Ectodermal cell (in vitro differentiated cells): ENCODE results near the gene PGPEP1.
"Not testable (repeated sequence)": the region's sequence is repeated elsewhere in the genome, so short reads cannot be mapped to it uniquely, and the experiment has no call there.

Source experiments
- H3K27ac ChIP-seq: 2 replicates; pipeline ENCODE4 v1.7.0; 2013; ENCODE audit warnings: mild to moderate bottlenecking, low read depth, low read length; ENCODE audit not compliant: insufficient read depth, poor library complexity, severe bottlenecking
- H3K27me3 ChIP-seq: 2 replicates; pipeline ENCODE4 v1.7.0; 2013; ENCODE audit warnings: mild to moderate bottlenecking, low read length; ENCODE audit not compliant: insufficient read depth, control insufficient read depth, poor library complexity, severe bottlenecking
- H3K36me3 ChIP-seq: one replicate; pipeline ENCODE4 v1.7.0; 2013; ENCODE audit warnings: low read length; ENCODE audit not compliant: control insufficient read depth, insufficient read depth
- H3K4me1 ChIP-seq: one replicate; pipeline ENCODE4 v1.7.0; 2013; ENCODE audit warnings: low read length; ENCODE audit not compliant: control insufficient read depth, insufficient read depth
- H3K4me3 ChIP-seq: 2 replicates; pipeline ENCODE4 v1.7.0; 2013; ENCODE audit warnings: low read depth, low read length, control low read depth; ENCODE audit not compliant: insufficient read depth
- H3K9me3 ChIP-seq: 2 replicates; pipeline ENCODE4 v1.7.0; 2013; ENCODE audit warnings: mild to moderate bottlenecking, low read length, moderate library complexity; ENCODE audit not compliant: control insufficient read depth
- WGBS, 2 experiments: methylation state at CpG; one replicate each; pipeline ENCODE4 v1.1.7; 2013; ENCODE audit warnings: missing lambda C conversion rate in 2 of 2; 5-methylcytosine and 5-hydroxymethylcytosine counted together

PGPEP1 gene

DNA sequence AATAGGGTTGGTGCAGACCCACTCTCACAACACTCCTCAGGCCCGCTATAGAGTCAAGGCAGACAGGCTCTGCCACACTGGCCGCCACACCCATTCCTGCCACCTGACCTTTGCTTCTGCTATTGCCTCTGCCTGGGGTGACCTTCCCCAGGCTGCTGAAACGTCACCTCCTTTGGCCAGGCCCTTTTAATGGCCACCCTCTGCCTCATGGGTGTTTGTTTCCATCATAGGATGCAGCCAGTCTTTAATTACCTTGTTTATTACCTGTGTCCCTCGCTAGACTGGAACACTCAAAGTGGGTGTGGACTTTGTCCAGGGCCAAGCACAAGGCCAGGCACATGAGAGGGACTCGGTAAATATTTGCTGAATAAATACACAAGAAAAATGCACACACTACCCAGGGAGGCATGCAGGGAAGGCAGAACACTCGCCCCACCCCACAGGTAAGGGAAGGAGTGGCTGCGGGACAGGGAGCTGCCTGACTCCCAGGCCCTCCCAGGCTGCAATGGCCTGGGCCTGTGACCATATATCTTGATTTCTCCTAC, 20.7 kb upstream of the PGPEP1 start:
- Histone ChIP-seq H3K27me3 (no peaks in the 10 kb centered on the region), H3K9me3 (no peaks in the 10 kb centered on the region), H3K36me3 (no peaks in the 10 kb centered on the region), H3K4me3 (no peak overlapping the region), H3K4me1 (peaks cover 17% of the 10 kb centered on the region), H3K27ac (no peak overlapping the region)
- 96 to 99% methylated on average over 7 of the region's 7 CpGs for WGBS, 2 experiments

DNA sequence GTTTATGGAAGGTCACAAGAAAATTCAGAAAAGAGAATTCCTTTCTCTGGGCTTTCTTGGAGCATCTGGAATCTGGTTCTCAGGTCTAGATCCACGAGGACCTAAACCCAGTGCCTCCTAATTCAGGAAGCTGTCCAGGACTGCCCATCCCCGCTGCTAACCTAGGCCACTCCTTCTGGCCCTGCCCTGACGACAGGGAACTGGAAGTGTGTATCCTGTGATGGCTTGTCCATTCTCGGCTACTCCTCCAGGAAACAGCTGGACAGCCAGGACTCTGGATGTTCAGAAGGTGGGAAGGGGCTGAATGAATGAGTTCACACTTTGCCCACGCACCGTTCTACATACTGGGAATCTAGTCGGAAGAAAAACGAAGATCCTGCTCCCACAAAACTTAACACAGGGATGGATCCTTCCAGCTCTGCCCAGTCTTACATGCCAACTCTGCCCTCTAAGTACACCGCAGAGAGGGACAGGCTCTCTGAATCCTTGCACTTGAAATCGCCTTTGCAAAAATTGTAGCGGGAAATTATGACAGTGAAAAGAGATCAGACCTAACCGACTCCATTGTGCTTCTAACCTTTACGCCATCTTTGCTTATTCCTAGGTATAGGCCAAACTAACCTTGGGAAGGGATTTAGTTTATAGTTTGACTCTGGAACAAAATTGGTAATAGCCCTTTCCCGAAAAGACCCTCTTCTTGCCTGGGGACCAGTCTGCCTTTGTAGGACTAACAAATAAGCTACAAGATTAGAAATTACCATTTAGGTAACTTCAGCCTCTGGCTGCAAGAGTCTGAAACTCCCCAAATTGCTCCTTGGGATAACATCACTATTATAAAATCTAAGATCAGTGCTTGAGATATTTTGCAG, 19.3 kb upstream of the PGPEP1 start:
- Histone ChIP-seq H3K4me1 (peaks cover 17% of the 10 kb centered on the region), H3K9me3 (no peaks in the 10 kb centered on the region), H3K27me3 (no peaks in the 10 kb centered on the region), H3K27ac (no peak overlapping the region), H3K4me3 (no peak overlapping the region), H3K36me3 (no peaks in the 10 kb centered on the region)
- WGBS, 2 experiments: 88 to 89% methylated on average over 14 of the region's 14 CpGs

DNA sequence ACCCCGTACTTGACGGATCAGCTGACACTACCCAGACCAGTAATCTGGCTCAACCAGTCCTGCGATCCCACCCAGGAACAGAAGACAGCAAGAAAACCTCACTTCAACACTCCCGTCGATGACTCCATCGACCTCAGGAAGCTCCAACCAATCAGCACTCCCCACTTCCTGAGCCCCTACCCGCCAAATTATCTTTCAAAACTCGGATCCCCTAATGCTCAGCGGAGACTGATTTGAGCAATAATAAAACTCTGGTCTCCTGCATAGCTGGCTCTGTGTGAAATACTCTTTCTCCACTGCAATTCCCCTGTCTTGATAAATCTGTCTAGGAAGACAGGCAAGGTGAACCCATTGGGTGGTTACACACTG, 18.7 kb upstream of the PGPEP1 start:
- no peaks in the 10 kb centered on the region for H3K9me3 ChIP-seq
- H3K27me3 ChIP-seq: no peaks in the 10 kb centered on the region
- peaks cover 17% of the 10 kb centered on the region for H3K4me1 ChIP-seq
- 76 to 82% methylated on average over 9 of the region's 9 CpGs for WGBS, 2 experiments
- H3K4me3 ChIP-seq: peak overlapping the region; percentile 87
- no peak overlapping the region for H3K27ac ChIP-seq
- no peaks in the 10 kb centered on the region for H3K36me3 ChIP-seq

DNA sequence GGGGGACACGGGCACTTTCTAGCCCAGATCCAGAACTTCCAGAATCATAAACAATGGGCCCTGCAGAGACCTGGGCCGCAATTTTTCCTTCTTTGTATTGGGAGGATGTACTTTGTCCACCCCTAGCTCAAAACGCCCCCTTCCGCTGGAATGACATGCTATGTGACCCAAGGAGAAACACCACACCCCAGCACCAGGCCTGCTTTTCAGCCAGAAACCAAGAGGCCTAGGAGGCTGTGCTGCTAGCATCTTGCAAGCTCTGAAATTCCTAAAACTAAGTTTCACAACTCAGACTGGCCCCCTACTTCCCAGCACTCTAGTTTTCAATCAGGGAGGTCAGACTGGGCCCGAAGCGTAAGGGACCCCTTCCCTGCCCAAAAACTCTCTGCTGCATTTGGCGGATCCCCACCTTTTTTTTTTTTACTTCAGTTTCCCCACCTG, 18.1 kb upstream of the PGPEP1 start:
- WGBS, 2 experiments: 6 to 8% methylated on average over 7 of the region's 7 CpGs
- Histone ChIP-seq H3K4me3 (peak overlapping the region; percentile 87), H3K4me1 (peaks cover 17% of the 10 kb centered on the region), H3K9me3 (no peaks in the 10 kb centered on the region), H3K27ac (peak overlapping the region; percentile 60), H3K27me3 (no peaks in the 10 kb centered on the region), H3K36me3 (no peaks in the 10 kb centered on the region)

DNA sequence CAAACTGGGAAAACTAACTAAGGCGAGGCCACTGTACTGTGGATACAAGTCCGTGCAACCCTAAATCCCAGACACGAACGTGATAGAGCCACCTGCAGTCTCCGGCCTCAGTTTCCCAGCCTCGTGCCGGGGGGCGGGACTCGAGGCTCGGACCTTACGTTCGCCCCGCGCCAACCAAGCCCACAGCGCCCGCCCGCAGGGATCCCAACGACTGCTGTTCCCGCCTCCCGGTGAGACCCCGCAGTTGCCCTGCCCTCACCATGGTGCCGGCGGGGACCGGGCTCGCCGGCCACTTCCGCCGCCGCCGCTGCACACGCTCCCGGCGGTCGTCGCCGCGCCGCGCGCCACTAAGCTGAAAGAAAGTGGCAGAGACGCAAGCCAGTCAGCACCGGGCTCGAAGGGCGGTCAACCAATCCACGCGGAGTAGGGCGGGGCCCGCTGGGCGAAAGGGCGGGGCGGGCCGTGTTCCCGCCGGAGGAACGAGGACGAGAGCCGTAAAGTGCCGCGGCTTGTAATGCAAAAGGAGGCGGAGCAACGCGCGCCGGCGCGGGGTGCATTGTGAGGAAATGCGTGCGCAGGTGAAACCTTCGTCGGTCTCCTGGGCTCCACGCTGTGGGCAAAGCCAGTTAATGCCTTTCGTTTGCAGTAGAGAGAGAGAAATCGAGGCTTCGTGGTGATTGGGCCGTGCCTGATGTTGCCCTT, 17.5 kb upstream of the PGPEP1 start, which contains the start of gene LSM4:
Gene LSM4 (minus strand): TSS at position 318 of the 702 bp plus-strand sequence. CDS start 56 bp downstream, at position 262.
- no peaks in the 10 kb centered on the region for H3K9me3 ChIP-seq
- WGBS, 2 experiments: 0% methylated on average over 75 of the region's 75 CpGs
- H3K4me1 ChIP-seq: peaks cover 17% of the 10 kb centered on the region

DNA sequence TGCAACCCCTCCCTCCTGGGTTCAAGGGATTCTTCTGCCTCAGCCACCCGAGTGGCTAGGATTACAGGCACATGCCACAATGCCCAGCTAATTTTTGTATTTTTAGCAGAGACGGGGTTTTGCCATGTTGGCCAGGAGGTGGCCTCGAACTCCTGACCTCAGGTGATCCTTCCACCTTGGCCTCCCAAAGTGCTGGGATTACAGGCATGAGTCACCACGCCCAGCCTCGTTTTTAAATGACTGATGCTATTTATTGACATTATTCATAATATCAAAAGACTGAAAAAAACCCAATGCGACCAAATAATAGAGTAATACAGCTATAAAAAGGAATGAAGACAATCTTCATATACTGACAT, 16.0 kb upstream of the PGPEP1 start:
- not testable (repeated sequence) for H3K27me3 ChIP-seq, H3K4me3 ChIP-seq, H3K9me3 ChIP-seq, H3K27ac ChIP-seq, H3K36me3 ChIP-seq
- H3K4me1 ChIP-seq: peaks cover 22% of the 10 kb centered on the region
- WGBS, 2 experiments: 82 to 91% methylated on average over 3 to 6 of the region's 6 CpGs

More for the DNA sequence above, 17.5 kb upstream of the PGPEP1 start, which contains the start of gene LSM4:
- H3K4me3 ChIP-seq: peak within 1 kb of the TSS; percentile 87
- H3K27me3 ChIP-seq: no peaks in the 10 kb centered on the region
- H3K36me3 ChIP-seq: no peaks in the 10 kb centered on the region
- H3K27ac ChIP-seq: peak within 1 kb of the TSS; percentile 71

DNA sequence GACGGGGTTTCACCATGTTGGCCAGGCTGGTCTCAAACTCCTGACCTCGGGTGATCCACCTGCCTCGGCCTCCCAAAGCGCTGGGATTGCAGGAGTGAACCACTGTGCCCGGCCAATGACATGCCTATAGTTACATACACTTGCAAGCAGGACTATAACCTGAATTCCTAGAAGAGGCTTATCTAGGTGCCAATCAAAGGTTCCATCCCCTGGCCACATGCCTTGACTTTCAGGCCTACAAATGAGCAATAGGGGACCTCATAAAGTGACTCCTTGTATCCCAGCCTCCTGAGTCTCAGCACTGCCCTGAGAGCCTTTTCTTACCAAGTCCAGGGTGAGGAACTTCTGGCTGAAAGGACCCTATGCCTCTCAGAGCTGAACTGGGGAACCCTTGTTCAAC, 13.6 kb upstream of the PGPEP1 start:
- H3K36me3 ChIP-seq: no peaks in the 10 kb centered on the region
- no peak overlapping the region for H3K4me3 ChIP-seq
- 93 to 94% methylated on average over 5 of the region's 5 CpGs for WGBS, 2 experiments
- H3K27me3 ChIP-seq: no peaks in the 10 kb centered on the region
- no peaks in the 10 kb centered on the region for H3K9me3 ChIP-seq
- no peak overlapping the region for H3K27ac ChIP-seq
- peaks cover 17% of the 10 kb centered on the region for H3K4me1 ChIP-seq

DNA sequence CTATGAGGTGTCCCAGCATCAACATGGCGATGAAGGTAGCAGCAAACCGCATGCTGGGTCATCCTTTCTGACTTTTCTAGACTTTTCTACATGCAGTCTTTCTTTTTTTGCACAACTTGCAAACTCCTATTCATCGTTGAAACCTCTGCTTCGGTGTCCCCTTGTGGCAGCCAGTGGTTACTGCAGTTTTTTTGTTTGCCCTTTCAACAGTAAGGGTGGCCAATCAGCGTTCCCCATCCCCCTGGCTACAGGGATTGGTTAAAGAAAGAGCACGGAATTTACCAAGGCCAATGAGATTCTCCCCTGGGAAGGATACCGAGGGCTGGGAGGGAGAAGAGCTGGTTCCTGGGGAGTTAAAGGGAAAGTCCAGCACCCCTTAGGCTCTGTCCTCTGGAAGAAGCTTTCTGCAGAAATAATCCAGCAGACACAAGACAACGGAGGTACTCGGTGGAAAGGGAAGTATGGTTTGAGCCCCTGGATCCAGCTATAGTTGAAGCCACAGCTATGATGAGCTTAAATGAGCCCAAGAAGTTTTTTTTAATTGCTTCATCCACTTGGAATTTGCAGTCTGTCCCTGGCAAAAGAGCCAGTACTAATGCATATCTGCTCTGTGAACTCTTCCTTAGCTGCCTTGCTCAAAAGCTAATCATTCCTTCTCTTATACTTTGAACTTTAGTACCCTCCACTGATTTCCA, 11.9 kb upstream of the PGPEP1 start:
- WGBS, 2 experiments: 2 to 4% methylated on average over 9 of the region's 9 CpGs
- no peaks in the 10 kb centered on the region for H3K27me3 ChIP-seq
- H3K36me3 ChIP-seq: no peaks in the 10 kb centered on the region
- peaks cover 14% of the 10 kb centered on the region for H3K4me1 ChIP-seq
- peak overlapping the region; percentile 33 for H3K4me3 ChIP-seq
- H3K27ac ChIP-seq: no peak overlapping the region
- H3K9me3 ChIP-seq: no peaks in the 10 kb centered on the region

DNA sequence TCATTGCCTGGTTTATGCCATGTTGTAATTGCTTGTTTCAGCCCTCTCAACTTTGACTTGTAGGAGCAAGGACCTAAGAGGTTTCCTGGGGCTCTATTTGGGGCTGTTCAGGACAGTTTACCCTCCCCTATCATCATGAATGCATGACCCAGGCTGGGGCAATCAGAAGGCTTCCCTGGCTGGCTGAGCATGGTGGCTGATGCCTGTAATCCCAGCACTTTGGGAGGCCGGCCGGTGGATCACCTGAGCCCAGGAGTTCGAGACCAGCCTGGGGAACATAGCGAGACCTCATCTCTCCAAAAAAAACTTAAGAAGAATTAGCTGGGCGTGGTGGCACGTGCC, 11.4 kb upstream of the PGPEP1 start:
- Histone ChIP-seq H3K36me3 (no peaks in the 10 kb centered on the region), H3K27me3 (no peaks in the 10 kb centered on the region), H3K4me3 (peak overlapping the region; percentile 33), H3K27ac (no peak overlapping the region), H3K4me1 (peaks cover 9% of the 10 kb centered on the region), H3K9me3 (no peaks in the 10 kb centered on the region)
- 89 to 90% methylated on average over 6 of the region's 6 CpGs for WGBS, 2 experiments

DNA sequence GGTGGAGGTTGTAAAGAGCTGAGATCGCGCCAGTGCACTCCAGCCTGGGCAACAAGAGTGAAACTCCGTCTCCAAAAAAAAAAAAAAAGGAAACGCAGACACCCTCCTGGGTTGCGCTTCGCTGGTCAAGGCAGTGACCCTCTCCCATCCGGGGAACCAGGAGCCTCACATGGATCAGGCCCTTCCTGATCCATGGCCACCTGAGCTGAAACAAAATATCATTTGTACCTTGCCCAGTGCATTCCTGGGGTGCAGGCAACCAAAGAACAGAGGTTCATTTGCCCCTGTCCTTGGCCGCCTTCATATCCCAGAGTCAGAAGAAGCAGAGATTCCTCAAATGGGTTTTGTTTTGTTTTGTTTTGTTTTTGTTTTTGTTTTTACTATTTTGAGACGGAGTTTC, 9.5 kb upstream of the PGPEP1 start:
- Histone ChIP-seq H3K4me3 (no peak overlapping the region), H3K4me1 (peaks cover 8% of the 10 kb centered on the region), H3K27ac (no peak overlapping the region), H3K9me3 (no peaks in the 10 kb centered on the region), H3K27me3 (no peaks in the 10 kb centered on the region), H3K36me3 (no peaks in the 10 kb centered on the region)
- 86 to 92% methylated on average over 9 of the region's 9 CpGs for WGBS, 2 experiments
